Suprapubic skin (tissue), 4 donors: ENCODE data around the gene NELL1. TPM values are rescaled to one million over a fixed set of nuclear protein-coding genes. Genes with fewer than 3 reads are reported as not detected.

Experiments used
- DNase-seq, 2 donors: peaks; one replicate each; pipeline ENCODE4 v3.0.0-alpha.2; 2019; ENCODE audit warnings: low spot score in 2 of 2
- H3K27ac ChIP-seq: fragments of 200-600 bp; sonication (generic); one replicate; pipeline ENCODE4 v1.5.1; 2019
- H3K27me3 ChIP-seq: fragments of 200-600 bp; sonication (generic); one replicate; pipeline ENCODE4 v1.5.1; 2019
- H3K36me3 ChIP-seq: fragments of 200-600 bp; sonication (generic); one replicate; pipeline ENCODE4 v1.5.1; 2019
- H3K4me1 ChIP-seq: fragments of 200-600 bp; sonication (generic); one replicate; pipeline ENCODE4 v1.5.1; 2019
- H3K4me3 ChIP-seq: fragments of 200-600 bp; sonication (generic); one replicate; pipeline ENCODE4 v1.5.1; 2019; ENCODE audit warnings: mild to moderate bottlenecking
- H3K9me3 ChIP-seq: fragments of 200-600 bp; sonication (generic); one replicate; pipeline ENCODE4 v1.5.1; 2019
- EP300 ChIP-seq: sonication (generic); formaldehyde crosslinking; IDR thresholded peaks from one replicate; pipeline ENCODE4 v1.6.1; 2017; ENCODE audit warnings: antibody characterized with exemption
- POLR2A ChIP-seq, 2 donors: fragments of 450-650 bp; IDR thresholded peaks; one replicate each; pipeline ENCODE4 v1.6.1; 2017; ENCODE audit warnings: antibody characterized with exemption in 2 of 2, mild to moderate bottlenecking in 2 of 2, moderate library complexity in 2 of 2
- POLR2AphosphoS5 ChIP-seq, 3 donors: sonication (generic); formaldehyde crosslinking; IDR thresholded peaks; one replicate each; pipeline ENCODE4 v1.6.1; 2017; ENCODE audit warnings: antibody characterized with exemption in 3 of 3
- WGBS: methylation state at CpG from one replicate; pipeline ENCODE4 v1.1.5; 2018; 5-methylcytosine and 5-hydroxymethylcytosine counted together
- total RNA-seq, 4 donors: library from RNA; depleted of rRNA; stranded (reverse); fragments of >200 nt; gene quantifications; one replicate each; pipeline ENCODE4 v1.1.0, GENCODE V29; 2016
- TF ChIP-seq, protein P1 (sequence below), 2 donors: fragments of 200-600 bp in 1 of 2; fragments of 450-650 bp in 1 of 2; sonication (generic) in 1 of 2; IDR thresholded peaks; one replicate each; pipeline ENCODE4 v1.5.1; 2016 to 2019; ENCODE audit warnings: antibody characterized with exemption in 2 of 2, mild to moderate bottlenecking in 1 of 2, moderate library complexity in 1 of 2

NELL1 gene
- total RNA-seq, 4 donors from 2014 or later = 0.18 to 3.9 TPM; not detected in 2

DNA sequence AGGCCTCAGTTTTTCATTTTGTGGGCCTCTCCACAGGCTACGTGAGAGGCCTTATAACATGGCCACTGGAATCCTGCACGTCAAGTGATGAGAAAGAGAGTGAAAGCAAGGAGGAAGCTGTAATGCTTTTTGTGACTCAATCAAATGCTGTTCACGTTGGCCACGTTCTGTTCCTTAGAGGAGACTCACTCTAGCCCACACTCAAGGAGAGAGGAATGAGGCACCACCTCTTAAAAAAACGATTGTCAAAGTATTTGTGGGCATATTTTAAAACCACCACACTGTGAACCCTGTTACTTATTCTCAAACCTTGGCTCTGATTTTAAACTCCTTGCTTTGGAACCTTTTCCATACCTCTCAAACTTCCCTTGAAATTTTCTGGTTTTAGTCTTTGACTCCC is 705.0 kb downstream of the NELL1 start:
- H3K9me3 ChIP-seq = no peaks in the 10 kb centered on the region
- H3K27ac ChIP-seq = no peak overlapping the region
- DNase-seq = no peak
- TF ChIP-seq POLR2A (IDR thresholded peaks at IDR 0.05) = no peak
- TF ChIP-seq POLR2AphosphoS5 (IDR thresholded peaks at IDR 0.05) = no peak
- TF ChIP-seq EP300 = no peak
- TF ChIP-seq, protein P1, sequence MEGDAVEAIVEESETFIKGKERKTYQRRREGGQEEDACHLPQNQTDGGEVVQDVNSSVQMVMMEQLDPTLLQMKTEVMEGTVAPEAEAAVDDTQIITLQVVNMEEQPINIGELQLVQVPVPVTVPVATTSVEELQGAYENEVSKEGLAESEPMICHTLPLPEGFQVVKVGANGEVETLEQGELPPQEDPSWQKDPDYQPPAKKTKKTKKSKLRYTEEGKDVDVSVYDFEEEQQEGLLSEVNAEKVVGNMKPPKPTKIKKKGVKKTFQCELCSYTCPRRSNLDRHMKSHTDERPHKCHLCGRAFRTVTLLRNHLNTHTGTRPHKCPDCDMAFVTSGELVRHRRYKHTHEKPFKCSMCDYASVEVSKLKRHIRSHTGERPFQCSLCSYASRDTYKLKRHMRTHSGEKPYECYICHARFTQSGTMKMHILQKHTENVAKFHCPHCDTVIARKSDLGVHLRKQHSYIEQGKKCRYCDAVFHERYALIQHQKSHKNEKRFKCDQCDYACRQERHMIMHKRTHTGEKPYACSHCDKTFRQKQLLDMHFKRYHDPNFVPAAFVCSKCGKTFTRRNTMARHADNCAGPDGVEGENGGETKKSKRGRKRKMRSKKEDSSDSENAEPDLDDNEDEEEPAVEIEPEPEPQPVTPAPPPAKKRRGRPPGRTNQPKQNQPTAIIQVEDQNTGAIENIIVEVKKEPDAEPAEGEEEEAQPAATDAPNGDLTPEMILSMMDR (IDR thresholded peaks at IDR 0.05) = no peak
- 72% methylated on average over 5 of the region's 5 CpGs for WGBS
- no peak overlapping the region for H3K4me3 ChIP-seq
- no peaks in the 10 kb centered on the region for H3K27me3 ChIP-seq
- no peaks in the 10 kb centered on the region for H3K36me3 ChIP-seq
- H3K4me1 ChIP-seq = no peaks in the 10 kb centered on the region

DNA sequence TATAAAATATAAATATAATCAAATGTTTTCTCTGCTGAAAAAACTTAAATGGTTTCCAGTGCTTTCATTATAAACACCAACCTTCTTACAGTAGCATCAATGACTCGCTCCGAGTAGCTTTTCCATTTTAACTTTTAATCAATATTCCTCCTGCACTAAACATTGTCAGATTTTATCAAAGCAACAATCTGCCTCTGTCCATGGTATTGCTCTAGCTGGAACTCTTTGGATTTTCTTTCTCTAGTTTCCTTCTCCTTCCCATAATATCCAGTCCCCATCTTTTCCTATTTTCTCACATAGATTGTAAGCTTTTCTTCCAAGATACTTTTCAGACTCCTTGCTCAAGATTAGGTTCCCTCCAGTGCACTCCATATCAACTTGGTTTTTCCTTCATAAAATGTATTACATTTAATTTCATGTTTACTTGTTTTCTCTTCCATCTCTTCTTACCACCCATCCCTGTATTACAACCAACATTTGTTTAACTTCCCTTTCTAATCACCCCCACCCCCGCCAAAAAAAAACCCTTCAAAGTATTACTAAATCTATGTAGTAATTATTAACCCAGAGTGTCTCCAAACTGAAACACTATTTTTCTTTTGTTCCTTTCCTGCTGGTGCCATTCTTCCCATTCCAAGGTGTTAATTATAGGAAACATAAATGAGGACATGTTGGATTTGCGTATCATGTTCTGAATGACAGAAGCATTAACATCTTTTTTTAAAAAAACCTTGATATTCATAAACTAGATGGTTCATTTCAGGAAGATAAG is 716.5 kb downstream of the NELL1 start:
- H3K36me3 ChIP-seq = no peaks in the 10 kb centered on the region
- TF ChIP-seq, protein P1 (IDR thresholded peaks at IDR 0.05) = no peak
- TF ChIP-seq EP300 = no peak
- TF ChIP-seq POLR2A (IDR thresholded peaks at IDR 0.05) = no peak
- TF ChIP-seq POLR2AphosphoS5 (IDR thresholded peaks at IDR 0.05) = no peak
- H3K4me1 ChIP-seq = no peaks in the 10 kb centered on the region
- H3K27ac ChIP-seq = no peak overlapping the region
- no peaks in the 10 kb centered on the region for H3K27me3 ChIP-seq
- no peaks in the 10 kb centered on the region for H3K9me3 ChIP-seq
- no peak overlapping the region for H3K4me3 ChIP-seq
- no peak for DNase-seq
- WGBS = 79% methylated on average over 4 of the region's 4 CpGs

DNA sequence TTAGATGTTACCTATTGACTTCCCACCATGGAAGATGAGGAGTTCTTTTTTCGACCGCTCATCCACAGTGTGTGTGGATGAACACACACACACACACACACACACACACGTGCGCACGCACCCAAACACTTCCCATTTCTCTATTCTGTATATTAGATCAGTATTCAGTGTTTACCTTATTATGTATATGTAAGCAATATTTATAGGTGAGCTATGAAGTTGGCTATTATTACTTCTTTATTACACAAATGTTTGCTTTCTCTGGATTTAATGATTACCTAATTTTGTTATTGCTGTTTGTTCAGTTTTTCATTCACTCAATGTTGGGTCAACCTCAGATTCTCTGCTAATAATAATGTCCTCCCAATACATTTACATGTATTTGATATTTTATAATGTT is 721.0 kb downstream of the NELL1 start:
- Histone ChIP-seq H3K4me1 (no peaks in the 10 kb centered on the region), H3K27ac (no peak overlapping the region), H3K9me3 (no peaks in the 10 kb centered on the region), H3K4me3 (no peak overlapping the region), H3K27me3 (no peaks in the 10 kb centered on the region), H3K36me3 (no peaks in the 10 kb centered on the region)
- TF ChIP-seq POLR2A (IDR thresholded peaks at IDR 0.05) (no peak), EP300 (no peak), POLR2AphosphoS5 (IDR thresholded peaks at IDR 0.05) (no peak)
- TF ChIP-seq, protein P1 (IDR thresholded peaks at IDR 0.05) = no peak
- 95% methylated on average over 5 of the region's 5 CpGs for WGBS
- DNase-seq = no peak

DNA sequence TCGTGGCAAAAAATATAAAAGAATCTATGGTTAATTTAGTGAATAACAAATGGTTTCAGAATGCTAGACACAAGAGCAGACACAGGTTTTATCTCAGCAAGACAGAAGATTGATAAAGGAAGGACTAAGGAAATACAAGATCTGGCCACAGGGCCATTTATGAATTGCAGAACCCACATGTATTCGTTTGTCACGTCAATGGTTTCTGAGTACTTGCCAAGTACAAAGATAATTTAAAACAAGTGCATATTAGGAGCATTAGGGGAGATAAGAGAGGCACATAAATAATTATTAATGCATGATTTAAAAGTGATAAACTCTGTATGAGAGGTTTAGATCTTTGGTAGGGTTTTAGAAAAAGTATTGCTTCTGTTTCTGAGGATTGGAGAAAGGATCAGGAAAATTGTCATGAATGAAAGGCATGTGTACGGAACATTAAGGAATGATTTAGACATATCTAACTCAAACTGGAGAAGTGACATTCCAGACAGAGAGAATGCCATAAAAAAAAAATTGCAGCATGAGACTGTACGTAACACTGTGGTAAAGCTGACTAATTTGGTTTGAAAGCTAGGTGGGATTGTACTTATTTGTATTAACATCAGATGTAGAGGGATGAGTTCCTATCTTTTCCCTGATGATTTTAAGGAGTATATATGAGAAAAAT is 727.1 kb downstream of the NELL1 start:
- 18% methylated on average over 5 of the region's 5 CpGs for WGBS
- peaks cover under 1% of the 10 kb centered on the region for H3K4me1 ChIP-seq
- no peaks in the 10 kb centered on the region for H3K27me3 ChIP-seq
- H3K4me3 ChIP-seq = no peak overlapping the region
- no peak for DNase-seq
- no peak overlapping the region for H3K27ac ChIP-seq
- H3K9me3 ChIP-seq = no peaks in the 10 kb centered on the region
- TF ChIP-seq EP300 = no peak
- no peaks in the 10 kb centered on the region for H3K36me3 ChIP-seq

DNA sequence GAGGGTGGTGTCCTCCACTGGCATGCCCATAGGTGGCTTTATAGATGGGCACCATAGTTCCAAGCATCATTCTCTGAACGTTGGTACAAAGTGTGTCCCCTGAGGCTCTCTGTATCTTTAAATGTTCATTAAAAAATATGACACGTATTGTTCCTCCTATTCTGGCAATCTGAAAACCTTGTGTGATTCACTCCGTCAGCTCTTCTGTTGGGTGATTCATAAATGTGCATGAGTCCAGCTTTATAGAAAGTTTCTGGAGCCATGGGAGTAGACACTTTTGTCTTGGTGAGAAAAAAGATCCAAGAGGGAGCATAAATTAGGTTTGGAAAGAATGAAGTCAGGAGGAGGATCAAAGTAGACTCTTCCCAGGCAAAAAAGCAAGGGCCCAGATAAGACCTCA is 728.8 kb downstream of the NELL1 start:
- H3K27ac ChIP-seq = no peak overlapping the region
- H3K36me3 ChIP-seq = no peaks in the 10 kb centered on the region
- peaks cover 6% of the 10 kb centered on the region for H3K4me1 ChIP-seq
- H3K9me3 ChIP-seq = no peaks in the 10 kb centered on the region
- 55% methylated on average over 3 of the region's 3 CpGs for WGBS
- H3K4me3 ChIP-seq = no peak overlapping the region
- no peak for DNase-seq
- TF ChIP-seq POLR2A (IDR thresholded peaks at IDR 0.05) (no peak), EP300 (no peak), POLR2AphosphoS5 (IDR thresholded peaks at IDR 0.05) (no peak)
- TF ChIP-seq, protein P1 (IDR thresholded peaks at IDR 0.05) = no peak
- H3K27me3 ChIP-seq = no peaks in the 10 kb centered on the region
